ENCODE measurements around the gene ALDH4A1.

ALDH4A1 gene

GRCh38 chr1:18922848-18923755, 20.7 kb upstream of the ALDH4A1 start:
- DNase-seq (ENCODE audit: low spot score), result no peak

GRCh38 chr1:18922319-18922726, 20.0 kb upstream of the ALDH4A1 start:
- DNase-seq (ENCODE audit: low spot score), result peak; percentile 85

DNA sequence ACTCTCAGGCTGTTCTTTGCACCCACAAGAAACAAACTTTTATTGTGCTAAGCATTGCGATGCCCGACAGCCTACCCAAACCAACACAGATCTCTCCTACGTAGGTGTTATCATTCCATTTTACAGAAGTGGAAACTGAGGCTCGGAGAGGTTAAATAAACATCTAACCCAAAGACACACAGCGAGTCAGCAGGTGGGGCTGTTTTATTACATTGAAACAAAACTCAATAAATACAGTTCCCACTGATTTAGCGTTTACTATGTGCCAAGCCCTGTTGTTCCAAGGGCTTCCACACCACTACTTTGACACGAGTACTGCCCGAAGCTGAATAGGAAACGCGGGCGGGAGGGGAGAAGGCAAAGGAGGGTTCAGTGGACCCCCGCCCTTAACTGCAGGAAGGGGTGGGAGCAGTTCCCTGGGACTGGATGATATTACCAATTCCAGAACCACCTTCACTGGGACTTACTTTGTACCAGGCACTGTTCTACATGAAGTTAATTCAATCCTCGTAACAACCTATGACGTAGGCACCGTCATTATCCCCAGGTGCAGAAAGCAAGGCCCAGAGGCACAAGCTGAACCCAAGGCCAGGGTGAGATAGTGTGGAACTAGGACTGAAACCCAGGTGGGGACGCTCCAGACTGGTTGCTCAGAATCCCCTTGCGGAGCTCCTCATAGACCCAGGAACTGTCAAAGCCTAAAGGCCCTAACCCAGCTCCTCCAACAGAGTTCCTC, 19.3 kb upstream of the ALDH4A1 start:
- DNase-seq (ENCODE audit: low spot score), result no peak

- DNase-seq (ENCODE audit: low spot score), result no peak
These were observed 18.6 kb upstream of the ALDH4A1 start for GRCh38 chr1:18920931-18921330.

GRCh38 chr1:18919956-18920355, 17.6 kb upstream of the ALDH4A1 start:
- no peak for DNase-seq (ENCODE audit: low spot score)

DNA sequence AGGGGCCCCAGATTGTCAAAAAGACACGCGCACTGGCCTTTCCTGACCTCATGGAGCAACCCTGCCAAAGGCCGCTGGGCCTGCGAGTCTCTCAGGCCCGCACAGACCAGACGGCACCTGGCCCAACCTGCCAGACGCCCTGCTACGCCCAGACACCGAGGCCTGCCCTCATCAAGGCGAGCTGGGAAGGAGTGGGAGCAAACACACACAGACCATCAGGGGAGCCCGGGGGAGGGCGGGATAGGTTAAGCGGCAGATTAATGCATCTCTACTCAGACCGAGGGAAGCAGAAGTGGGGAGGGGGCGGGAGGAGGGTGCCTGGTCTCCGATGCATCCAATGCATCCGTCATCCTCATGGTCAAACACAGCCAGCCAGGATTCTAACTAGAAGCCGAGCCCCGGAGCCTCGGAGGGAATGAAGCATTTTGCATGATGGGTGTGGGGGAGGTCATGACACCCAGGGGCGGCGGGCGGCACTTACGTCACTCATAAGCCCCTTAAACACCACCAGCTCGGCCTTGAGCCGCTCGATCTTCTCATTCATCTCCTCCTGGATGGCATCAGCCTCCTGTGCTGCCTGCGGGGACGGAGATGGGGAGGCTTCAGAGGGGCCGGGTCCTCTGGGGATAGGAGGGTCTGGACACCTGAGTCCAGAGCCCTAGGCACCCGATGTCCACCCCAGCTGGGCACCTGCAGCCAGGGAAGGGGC, 17.0 kb upstream of the ALDH4A1 start:
- no peak for DNase-seq (ENCODE audit: low spot score)

DNA sequence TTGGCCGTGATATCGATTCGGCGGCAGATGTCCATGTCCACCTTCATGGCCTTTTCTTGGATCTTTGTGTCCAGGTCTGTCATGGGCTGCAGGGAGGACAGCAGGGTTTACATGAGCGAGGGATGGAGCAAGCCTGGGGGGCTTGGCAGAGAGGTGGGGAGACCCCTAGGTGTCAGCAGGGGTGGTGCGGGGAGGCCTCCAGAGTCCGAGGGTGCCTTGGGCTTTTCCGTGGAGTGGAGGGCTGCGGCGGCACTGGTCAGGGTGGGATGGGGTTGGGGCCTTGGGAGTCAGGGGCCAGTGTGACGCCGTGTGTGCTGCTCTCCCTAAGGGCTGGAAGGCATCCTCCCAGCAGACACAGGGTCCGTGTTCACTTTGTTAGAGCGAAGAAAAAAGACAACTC, 16.1 kb upstream of the ALDH4A1 start:
- DNase-seq (ENCODE audit: low spot score), result no peak

DNA sequence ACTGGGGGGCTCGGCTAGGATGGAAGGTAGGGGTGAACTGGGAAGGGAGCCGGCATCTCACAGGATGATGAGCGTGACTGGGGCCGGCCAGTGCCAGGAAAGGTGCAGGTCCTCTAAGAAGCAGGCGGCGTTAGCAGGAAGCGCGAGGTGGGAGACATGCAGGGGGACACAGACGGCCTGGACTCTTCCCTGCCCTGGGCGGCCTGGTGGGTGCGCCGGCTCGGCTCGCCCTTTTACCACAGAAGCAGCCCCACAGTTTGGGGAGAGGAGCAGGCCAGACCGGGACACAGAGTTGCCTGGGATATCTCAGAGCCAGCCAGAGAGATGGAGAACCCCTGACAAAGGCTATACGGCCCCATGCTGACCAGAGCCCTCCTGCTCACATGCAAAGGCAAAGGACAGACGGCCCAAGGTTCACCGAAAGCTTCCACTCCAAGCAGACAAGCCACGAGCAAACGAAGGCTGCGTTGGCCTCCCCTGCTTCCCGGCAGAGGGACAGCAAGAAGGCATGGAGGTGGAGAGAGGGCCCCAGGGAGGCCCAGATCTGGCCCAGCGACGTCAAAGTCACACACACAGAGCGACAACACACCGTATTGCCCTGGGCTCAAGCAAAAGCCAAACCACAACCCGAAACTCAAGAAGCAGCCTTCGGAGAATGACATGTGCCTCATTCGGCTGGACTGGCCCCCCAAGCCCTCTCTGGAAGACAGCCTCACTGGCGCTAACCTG, 14.9 kb upstream of the ALDH4A1 start:
- DNase-seq (ENCODE audit: low spot score), result no peak

DNA sequence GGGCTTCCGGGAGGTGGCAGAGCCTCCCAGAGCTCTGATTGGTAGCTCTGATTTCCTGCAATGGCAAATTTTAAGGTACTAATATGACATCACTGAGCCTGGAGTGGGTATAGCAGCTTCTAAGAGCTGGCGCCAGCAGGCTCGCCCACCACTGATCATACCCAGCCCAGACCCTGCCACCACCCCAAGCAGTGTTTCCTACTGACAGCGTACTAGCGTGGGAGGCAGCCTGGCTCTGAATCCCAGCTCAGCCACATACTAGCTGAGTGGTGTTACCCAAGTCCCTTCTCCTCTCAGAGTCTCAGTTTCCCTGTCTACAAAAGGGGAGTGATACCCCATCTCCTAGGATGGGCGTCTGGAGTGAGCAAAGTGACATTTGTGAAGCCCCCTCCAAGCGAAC, 13.0 kb upstream of the ALDH4A1 start:
- DNase-seq (ENCODE audit: low spot score), result no peak

- peak; percentile 77 for DNase-seq (ENCODE audit: low spot score)
These were observed 10.9 kb upstream of the ALDH4A1 start for GRCh38 chr1:18913065-18913835.

GRCh38 chr1:18912550-18912949, 10.2 kb upstream of the ALDH4A1 start:
- DNase-seq (ENCODE audit: low spot score), result no peak

- DNase-seq (ENCODE audit: low spot score), result no peak
These were observed 6.8 kb upstream of the ALDH4A1 start for GRCh38 chr1:18908911-18909771.

DNA sequence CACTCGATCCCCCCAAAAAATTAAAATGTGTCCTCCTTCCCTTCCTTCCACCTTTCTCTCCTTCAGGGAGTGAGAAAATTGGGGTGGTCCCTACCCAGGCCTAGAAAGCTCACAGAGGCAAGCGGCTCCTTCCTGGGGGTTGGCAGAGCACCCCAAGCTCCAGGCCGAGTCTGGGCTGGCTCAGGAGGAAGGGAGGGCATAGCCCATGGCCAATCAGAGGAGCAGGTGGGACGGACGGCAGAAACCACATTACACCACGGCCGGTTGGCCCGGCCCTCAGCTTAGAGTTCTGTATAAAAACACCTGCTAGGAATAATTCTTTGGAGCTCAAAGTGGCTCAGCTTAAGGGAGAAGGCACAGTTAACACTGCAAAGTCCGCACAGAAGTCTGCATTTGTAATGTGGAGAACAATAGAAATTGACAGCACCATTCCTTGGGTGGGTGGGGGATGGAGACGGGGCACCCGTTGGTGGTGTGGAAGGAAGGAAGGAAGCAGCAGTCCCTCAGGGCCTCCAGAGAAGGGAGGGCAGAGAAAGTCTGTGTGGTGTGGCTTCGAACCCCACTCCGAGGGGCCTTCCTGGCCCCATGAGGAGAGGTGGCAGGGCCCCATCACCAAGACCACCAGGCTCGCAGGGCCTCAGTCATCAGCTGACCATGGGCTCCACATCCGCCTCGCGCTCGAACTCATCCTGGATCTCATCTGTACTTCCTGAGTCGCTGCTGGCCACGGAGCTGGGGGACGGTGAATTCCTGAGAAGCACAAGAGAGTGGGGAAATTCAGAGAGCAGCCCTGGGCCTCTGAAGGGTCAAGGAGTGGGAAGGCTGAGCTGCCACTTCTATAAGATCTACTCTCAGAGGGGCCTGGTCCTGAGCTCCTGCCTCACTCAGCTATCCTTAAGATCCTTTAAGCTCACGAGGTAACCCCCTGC, 5.8 kb upstream of the ALDH4A1 start:
- DNase-seq (ENCODE audit: low spot score), result peak; percentile 35

- DNase-seq (ENCODE audit: low spot score), result peak; percentile 80
These were observed 4.9 kb upstream of the ALDH4A1 start for GRCh38 chr1:18907021-18907916.

- DNase-seq (ENCODE audit: low spot score), result no peak
These were observed 969 bp upstream of the ALDH4A1 start for GRCh38 chr1:18903291-18903756.

DNA sequence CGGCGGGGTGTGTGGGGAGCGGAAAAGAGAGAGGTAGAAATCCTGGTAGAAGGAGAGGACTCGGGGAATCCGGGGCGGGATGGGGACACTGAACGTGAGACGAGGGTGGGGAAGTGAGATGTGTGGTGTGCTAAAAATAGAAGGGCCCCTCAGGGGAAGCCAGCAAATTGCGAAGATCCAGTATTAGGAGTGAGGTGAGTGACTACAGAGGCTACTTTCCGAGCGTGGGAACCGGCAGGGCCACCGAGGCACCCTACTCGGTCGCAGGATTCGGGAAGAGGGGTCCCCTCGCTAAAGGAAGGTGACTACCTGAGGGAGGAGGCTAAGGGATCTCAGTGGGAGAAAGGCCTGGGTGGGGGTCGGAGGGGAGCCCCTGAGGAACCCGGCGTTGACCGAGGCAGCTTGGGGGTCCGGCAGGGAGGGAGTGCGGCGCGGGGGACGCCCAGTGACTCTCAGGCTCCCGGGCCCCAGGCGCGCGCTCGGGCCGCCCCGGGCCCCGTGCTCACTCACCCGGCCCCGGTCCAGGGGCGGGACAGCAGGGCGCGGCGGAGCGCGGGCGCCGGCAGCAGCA, 318 bp downstream of the ALDH4A1 start:
- no peak for DNase-seq (ENCODE audit: low spot score)

- DNase-seq (ENCODE audit: low spot score), result no peak
These were observed 1.0 kb downstream of the ALDH4A1 start for GRCh38 chr1:18901147-18901951.
